Measurements from ENCODE around the gene DLX3. TPM values are rescaled to one million over a fixed set of nuclear protein-coding genes. Genes with fewer than 3 reads are reported as not detected.

The DLX3 gene
- total RNA-seq, 3 donors from 2014 or later: 0.44 to 0.98 TPM; not detected in 1

DNA sequence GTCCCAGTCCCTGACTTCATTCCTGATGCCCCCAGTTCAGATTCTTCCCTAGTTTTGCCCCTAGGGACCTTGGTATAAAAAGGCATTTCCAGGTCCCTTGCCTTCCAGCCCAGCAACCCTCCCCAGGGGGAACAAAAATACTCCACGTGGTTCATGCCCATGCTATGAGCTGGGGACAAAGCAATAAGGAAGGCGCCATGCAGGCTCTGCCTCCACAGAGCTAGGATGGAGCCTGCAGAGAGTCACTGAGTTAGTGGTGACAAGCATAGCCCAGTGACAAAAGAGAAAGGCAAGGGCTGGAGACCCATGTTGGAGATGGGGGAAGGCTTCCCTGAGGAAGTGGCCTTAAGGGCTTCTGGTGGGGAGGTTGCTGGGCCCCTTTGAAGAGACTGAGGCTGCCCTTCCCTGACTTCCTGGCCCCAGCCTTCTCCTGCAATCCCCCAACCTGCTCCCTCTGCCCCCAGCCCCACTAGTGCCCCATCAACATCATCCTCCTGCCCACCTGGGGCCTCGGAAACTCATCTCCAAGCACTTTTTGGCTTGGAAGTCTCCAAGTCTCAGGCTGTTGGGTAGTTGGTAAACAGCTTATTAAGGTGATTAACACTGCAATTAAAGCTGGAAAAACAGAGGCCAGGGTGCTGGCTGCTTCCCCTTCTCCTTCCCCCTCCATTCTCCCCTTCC lies 9.6 kb downstream of the DLX3 start:
- H3K36me3 ChIP-seq: no peaks in the 10 kb centered on the region
- no peak overlapping the region for H3K4me3 ChIP-seq
- peak in 1 of 2 donors; percentile 9 for DNase-seq (ENCODE audit: low spot score in 2 of 2)
- no peaks in the 10 kb centered on the region for H3K9me3 ChIP-seq
- no peak overlapping the region for H3K27ac ChIP-seq
- no peaks in the 10 kb centered on the region for H3K4me1 ChIP-seq
- H3K27me3 ChIP-seq: peaks cover 0 to 22% of the 10 kb centered on the region in 2 donors
- TF ChIP-seq POLR2A (IDR thresholded peaks at IDR 0.05) (no peak), POLR2AphosphoS5 (IDR thresholded peaks at IDR 0.05) (no peak)
- TF ChIP-seq, protein P1, sequence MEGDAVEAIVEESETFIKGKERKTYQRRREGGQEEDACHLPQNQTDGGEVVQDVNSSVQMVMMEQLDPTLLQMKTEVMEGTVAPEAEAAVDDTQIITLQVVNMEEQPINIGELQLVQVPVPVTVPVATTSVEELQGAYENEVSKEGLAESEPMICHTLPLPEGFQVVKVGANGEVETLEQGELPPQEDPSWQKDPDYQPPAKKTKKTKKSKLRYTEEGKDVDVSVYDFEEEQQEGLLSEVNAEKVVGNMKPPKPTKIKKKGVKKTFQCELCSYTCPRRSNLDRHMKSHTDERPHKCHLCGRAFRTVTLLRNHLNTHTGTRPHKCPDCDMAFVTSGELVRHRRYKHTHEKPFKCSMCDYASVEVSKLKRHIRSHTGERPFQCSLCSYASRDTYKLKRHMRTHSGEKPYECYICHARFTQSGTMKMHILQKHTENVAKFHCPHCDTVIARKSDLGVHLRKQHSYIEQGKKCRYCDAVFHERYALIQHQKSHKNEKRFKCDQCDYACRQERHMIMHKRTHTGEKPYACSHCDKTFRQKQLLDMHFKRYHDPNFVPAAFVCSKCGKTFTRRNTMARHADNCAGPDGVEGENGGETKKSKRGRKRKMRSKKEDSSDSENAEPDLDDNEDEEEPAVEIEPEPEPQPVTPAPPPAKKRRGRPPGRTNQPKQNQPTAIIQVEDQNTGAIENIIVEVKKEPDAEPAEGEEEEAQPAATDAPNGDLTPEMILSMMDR (IDR thresholded peaks at IDR 0.05): no peak
- intact Hi-C loops (cut with DNase I; ENCODE audit: low total_unique reads): no loop called here

DNA sequence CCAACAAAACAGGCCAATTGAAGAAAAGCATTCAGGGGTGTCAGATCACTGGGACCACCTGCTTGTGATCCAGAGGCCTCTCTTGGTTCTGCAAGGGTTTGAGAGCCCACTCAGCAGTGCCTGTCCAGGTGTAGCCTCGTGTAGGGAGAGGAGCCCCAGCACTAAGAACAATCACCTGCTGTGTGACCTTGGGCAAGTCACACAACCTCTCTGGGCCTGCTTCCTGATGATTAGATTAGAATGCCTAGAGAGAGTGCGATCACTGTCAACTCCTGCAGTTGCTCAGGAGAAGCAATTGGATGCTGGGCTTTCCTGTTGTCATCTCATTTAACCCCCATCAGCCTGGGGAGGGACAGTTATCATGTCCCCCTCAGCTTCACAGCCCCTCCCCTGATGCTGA lies 10.2 kb downstream of the DLX3 start:
- no peaks in the 10 kb centered on the region for H3K4me1 ChIP-seq
- peaks cover 0 to 26% of the 10 kb centered on the region in 2 donors for H3K27me3 ChIP-seq
- intact Hi-C loops (cut with DNase I; ENCODE audit: low total_unique reads): no loop called here
- no peak for DNase-seq (ENCODE audit: low spot score in 2 of 2)
- TF ChIP-seq, protein P1 (IDR thresholded peaks at IDR 0.05): no peak
- TF ChIP-seq POLR2A (IDR thresholded peaks at IDR 0.05): no peak
- TF ChIP-seq POLR2AphosphoS5 (IDR thresholded peaks at IDR 0.05): no peak
- H3K4me3 ChIP-seq: no peak overlapping the region
- no peaks in the 10 kb centered on the region for H3K9me3 ChIP-seq
- H3K27ac ChIP-seq: no peak overlapping the region
- H3K36me3 ChIP-seq: no peaks in the 10 kb centered on the region

DNA sequence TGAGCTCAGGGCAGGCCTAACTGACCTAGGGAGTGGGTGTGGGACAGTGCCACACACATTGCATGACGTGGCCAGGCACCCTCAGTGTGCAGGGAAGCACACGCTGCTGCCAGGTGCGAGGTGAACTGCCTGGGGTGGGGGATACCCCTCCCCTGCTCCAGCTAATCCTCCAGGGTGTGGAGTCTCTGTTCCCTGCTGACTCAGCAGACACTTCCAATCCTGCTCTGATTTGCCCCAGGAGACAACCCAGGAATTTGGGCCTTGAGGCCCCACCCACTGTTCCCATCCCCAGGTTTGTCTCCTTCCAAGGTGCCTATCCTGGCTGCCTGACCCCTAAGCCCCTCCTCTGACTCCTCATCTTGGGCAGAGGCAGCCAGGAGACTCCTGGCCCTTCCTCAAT lies 10.7 kb downstream of the DLX3 start:
- intact Hi-C loops (cut with DNase I; ENCODE audit: low total_unique reads): no loop called here
- peaks cover 0 to 30% of the 10 kb centered on the region in 2 donors for H3K27me3 ChIP-seq

DNA sequence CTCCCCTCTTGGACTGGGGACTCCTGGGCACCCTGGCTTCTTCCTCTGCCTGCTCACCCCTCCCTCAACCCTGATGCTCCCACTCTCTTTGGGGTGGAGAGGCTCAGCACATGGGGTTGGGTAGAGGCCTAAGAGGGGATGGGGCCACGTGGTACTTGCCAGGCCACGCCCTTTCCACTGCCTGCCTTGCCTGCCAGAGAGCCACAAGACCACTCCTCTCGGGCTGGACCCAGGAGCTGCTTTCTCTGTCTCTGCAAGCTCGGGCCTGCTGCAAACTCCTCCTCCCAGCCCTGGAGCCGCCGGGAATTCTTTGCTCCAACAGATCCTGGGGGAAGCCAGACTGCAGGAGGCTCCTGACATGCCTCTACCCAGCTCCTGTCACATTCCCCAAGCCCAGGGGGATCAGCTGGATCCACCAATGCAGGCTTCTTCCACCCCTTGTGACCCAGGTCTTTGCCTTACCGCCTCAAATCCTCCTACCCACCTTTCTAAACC lies 14.3 kb downstream of the DLX3 start:
- intact Hi-C loops (cut with DNase I; ENCODE audit: low total_unique reads): no loop called here

More for the DNA sequence above, 10.7 kb downstream of the DLX3 start:
- TF ChIP-seq POLR2A (IDR thresholded peaks at IDR 0.05): no peak
- TF ChIP-seq, protein P1 (IDR thresholded peaks at IDR 0.05): no peak
- no peak for TF ChIP-seq POLR2AphosphoS5 (IDR thresholded peaks at IDR 0.05)
- no peaks in the 10 kb centered on the region for H3K9me3 ChIP-seq
- no peaks in the 10 kb centered on the region for H3K36me3 ChIP-seq
- no peak overlapping the region for H3K4me3 ChIP-seq
- no peaks in the 10 kb centered on the region for H3K4me1 ChIP-seq
- DNase-seq (ENCODE audit: low spot score in 2 of 2): no peak
- H3K27ac ChIP-seq: no peak overlapping the region

More for the DNA sequence above, 14.3 kb downstream of the DLX3 start:
- H3K9me3 ChIP-seq: no peaks in the 10 kb centered on the region
- peaks cover 0 to 32% of the 10 kb centered on the region in 2 donors for H3K27me3 ChIP-seq
- no peaks in the 10 kb centered on the region for H3K4me1 ChIP-seq
- no peak overlapping the region for H3K4me3 ChIP-seq
- TF ChIP-seq, protein P1 (IDR thresholded peaks at IDR 0.05): no peak
- TF ChIP-seq POLR2A (IDR thresholded peaks at IDR 0.05): no peak
- no peak for TF ChIP-seq POLR2AphosphoS5 (IDR thresholded peaks at IDR 0.05)
- no peak overlapping the region for H3K27ac ChIP-seq
- H3K36me3 ChIP-seq: no peaks in the 10 kb centered on the region
- DNase-seq (ENCODE audit: low spot score in 2 of 2): no peak

Measured in breast epithelium (tissue), 4 donors.